Upper lobe of right lung (tissue), 1 donor: ENCODE results near the gene NOS1. TPM values are rescaled to one million over a fixed set of nuclear protein-coding genes. Genes with fewer than 3 reads are reported as not detected.

Source experiments
- ATAC-seq: fragments of 200-7000 bp; cut with Tn5 transposase; one replicate; pipeline ENCODE4 v1.9.1; 2020; ENCODE audit warnings: mild to moderate bottlenecking, moderate library complexity
- DNase-seq: peaks from one replicate; pipeline ENCODE4 v3.0.0-alpha.2; 2020
- H3K27ac ChIP-seq: fragments of 200-600 bp; one replicate; pipeline ENCODE4 v1.8.0; 2022
- H3K27me3 ChIP-seq: fragments of 200-600 bp; one replicate; pipeline ENCODE4 v1.8.0; 2022; ENCODE audit warnings: mild to moderate bottlenecking
- H3K36me3 ChIP-seq: fragments of 200-600 bp; one replicate; pipeline ENCODE4 v1.8.0; 2022
- H3K4me1 ChIP-seq: fragments of 200-600 bp; one replicate; pipeline ENCODE4 v1.8.0; 2022
- H3K4me3 ChIP-seq: fragments of 200-600 bp; one replicate; pipeline ENCODE4 v1.8.0; 2022; ENCODE audit warnings: mild to moderate bottlenecking
- H3K9me3 ChIP-seq: fragments of 200-600 bp; one replicate; pipeline ENCODE4 v1.8.0; 2022
- intact Hi-C: fragments of 100-400 bp; cut with DNase I; formaldehyde crosslinking; loops from one replicate; pipeline ENCODE4 v1.11.0; 2022
- total RNA-seq: library from RNA; stranded (reverse); fragmentation: NEBNext Ultra II Directional; extraction: Animal tissue kit (Norgen Biotek cat#: 25700); gene quantifications from one replicate; pipeline ENCODE4 v1.2.1, GENCODE V29; 2021
- TF ChIP-seq, protein P1 (sequence below): fragments of 200-600 bp; IDR thresholded peaks from one replicate; pipeline ENCODE4 v1.8.0; 2022; ENCODE audit warnings: antibody characterized with exemption
- donor health status: DM: no; HTN: yes; CAD: no; lungs with severe emphysema.

The NOS1 gene
- total RNA-seq, 1 donor from 2014 or later: 4.9 TPM

DNA sequence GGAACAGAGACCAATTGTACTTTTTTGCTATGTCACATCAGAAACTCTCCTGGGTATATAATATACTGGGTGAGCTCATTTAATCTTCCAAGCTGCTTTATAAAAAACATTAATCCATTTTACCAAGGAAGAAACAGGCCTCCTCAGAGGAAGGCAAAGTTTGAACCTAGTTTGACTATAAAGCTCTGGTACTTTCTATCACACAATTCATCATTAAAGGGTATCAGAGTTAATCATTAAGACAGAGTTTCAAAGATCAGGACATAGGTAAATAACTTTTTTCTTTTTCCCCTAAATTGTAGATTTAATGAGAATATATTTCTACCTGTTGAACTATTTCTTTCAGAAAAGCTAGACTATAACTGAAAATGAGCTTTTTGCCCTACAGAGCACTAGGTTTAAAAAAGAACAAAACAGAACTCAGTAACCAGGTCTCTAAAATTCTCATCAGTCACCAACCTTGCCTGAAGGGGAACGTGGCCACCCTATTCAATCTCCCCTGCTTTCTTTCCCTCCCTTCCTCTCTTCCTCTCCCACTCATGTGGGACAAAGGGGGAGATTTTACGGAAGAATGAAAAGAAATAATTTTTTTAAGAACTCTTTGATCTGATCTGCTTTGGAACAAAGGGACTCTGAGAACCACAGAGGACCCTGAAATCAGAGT is 189.8 kb downstream of the NOS1 start:
- Histone ChIP-seq H3K27me3 (no peaks in the 10 kb centered on the region), H3K9me3 (no peaks in the 10 kb centered on the region), H3K4me3 (no peak overlapping the region), H3K4me1 (no peaks in the 10 kb centered on the region), H3K27ac (no peak overlapping the region), H3K36me3 (peaks cover 100% of the 10 kb centered on the region)
- ATAC-seq: no peak
- TF ChIP-seq, protein P1, sequence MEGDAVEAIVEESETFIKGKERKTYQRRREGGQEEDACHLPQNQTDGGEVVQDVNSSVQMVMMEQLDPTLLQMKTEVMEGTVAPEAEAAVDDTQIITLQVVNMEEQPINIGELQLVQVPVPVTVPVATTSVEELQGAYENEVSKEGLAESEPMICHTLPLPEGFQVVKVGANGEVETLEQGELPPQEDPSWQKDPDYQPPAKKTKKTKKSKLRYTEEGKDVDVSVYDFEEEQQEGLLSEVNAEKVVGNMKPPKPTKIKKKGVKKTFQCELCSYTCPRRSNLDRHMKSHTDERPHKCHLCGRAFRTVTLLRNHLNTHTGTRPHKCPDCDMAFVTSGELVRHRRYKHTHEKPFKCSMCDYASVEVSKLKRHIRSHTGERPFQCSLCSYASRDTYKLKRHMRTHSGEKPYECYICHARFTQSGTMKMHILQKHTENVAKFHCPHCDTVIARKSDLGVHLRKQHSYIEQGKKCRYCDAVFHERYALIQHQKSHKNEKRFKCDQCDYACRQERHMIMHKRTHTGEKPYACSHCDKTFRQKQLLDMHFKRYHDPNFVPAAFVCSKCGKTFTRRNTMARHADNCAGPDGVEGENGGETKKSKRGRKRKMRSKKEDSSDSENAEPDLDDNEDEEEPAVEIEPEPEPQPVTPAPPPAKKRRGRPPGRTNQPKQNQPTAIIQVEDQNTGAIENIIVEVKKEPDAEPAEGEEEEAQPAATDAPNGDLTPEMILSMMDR: no peak
- DNase-seq: no peak
- intact Hi-C loops: no loop called here

GRCh38 chr12:117169548-117169947 is 191.9 kb downstream of the NOS1 start:
- TF ChIP-seq, protein P1: no peak
- Histone ChIP-seq H3K27ac (no peak overlapping the region), H3K27me3 (no peaks in the 10 kb centered on the region), H3K4me1 (no peaks in the 10 kb centered on the region), H3K9me3 (no peaks in the 10 kb centered on the region), H3K36me3 (peaks cover 100% of the 10 kb centered on the region), H3K4me3 (no peak overlapping the region)
- intact Hi-C loops: no loop called here
- DNase-seq (no peak), ATAC-seq (no peak)

- Histone ChIP-seq H3K4me1 (no peaks in the 10 kb centered on the region), H3K4me3 (no peak overlapping the region), H3K27me3 (no peaks in the 10 kb centered on the region), H3K9me3 (no peaks in the 10 kb centered on the region), H3K36me3 (peaks cover 100% of the 10 kb centered on the region), H3K27ac (no peak overlapping the region)
- TF ChIP-seq, protein P1: no peak
- DNase-seq (no peak), ATAC-seq (no peak)
- intact Hi-C loops: no loop called here
Observed at GRCh38 chr12:117168976-117169375, 192.4 kb downstream of the NOS1 start.

DNA sequence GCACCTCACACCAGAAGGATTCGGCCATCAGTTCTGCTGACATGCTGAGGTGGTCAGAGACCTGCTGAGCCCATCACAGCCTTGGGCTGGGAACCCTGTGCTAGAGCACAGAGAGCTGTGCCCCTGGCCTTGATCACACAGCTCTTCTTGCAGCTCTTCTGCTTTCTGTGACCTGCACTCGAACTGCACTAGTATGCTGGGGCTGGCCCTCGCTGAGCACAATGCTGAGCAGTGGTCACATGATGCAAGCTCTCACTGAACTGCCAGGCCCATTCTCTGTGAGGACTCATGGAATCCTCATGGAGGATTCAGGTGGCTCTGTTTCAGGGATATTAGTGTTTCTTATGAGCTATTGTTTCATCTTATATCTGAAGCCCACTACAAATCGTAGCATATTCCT is 193.7 kb downstream of the NOS1 start:
- TF ChIP-seq, protein P1: no peak
- DNase-seq (no peak), ATAC-seq (no peak)
- peaks cover 100% of the 10 kb centered on the region for H3K36me3 ChIP-seq
- H3K27ac ChIP-seq: no peak overlapping the region
- H3K4me1 ChIP-seq: no peaks in the 10 kb centered on the region
- intact Hi-C loops: no loop called here
- no peaks in the 10 kb centered on the region for H3K9me3 ChIP-seq
- no peak overlapping the region for H3K4me3 ChIP-seq
- no peaks in the 10 kb centered on the region for H3K27me3 ChIP-seq

- TF ChIP-seq, protein P1: no peak
- no peak for DNase-seq
- Histone ChIP-seq H3K9me3 (no peaks in the 10 kb centered on the region), H3K36me3 (peaks cover 100% of the 10 kb centered on the region), H3K4me1 (no peaks in the 10 kb centered on the region), H3K27me3 (no peaks in the 10 kb centered on the region), H3K4me3 (no peak overlapping the region), H3K27ac (no peak overlapping the region)
- no peak for ATAC-seq
- intact Hi-C loops: no loop called here
Observed at GRCh38 chr12:117166107-117166506, 195.3 kb downstream of the NOS1 start.

GRCh38 chr12:117165342-117165741 is 196.1 kb downstream of the NOS1 start:
- TF ChIP-seq, protein P1: no peak
- peaks cover 100% of the 10 kb centered on the region for H3K36me3 ChIP-seq
- no peaks in the 10 kb centered on the region for H3K4me1 ChIP-seq
- DNase-seq (no peak), ATAC-seq (no peak)
- no peaks in the 10 kb centered on the region for H3K27me3 ChIP-seq
- H3K4me3 ChIP-seq: no peak overlapping the region
- no peak overlapping the region for H3K27ac ChIP-seq
- intact Hi-C loops: no loop called here
- H3K9me3 ChIP-seq: no peaks in the 10 kb centered on the region
